ENCODE results near the gene AMOTL1. TPM values are rescaled to one million over a fixed set of nuclear protein-coding genes. Genes with fewer than 3 reads are reported as not detected.

The AMOTL1 gene
- total RNA-seq, 3 donors from 2014 or later, result 6.5 to 94.7 (median 11.3) TPM

DNA sequence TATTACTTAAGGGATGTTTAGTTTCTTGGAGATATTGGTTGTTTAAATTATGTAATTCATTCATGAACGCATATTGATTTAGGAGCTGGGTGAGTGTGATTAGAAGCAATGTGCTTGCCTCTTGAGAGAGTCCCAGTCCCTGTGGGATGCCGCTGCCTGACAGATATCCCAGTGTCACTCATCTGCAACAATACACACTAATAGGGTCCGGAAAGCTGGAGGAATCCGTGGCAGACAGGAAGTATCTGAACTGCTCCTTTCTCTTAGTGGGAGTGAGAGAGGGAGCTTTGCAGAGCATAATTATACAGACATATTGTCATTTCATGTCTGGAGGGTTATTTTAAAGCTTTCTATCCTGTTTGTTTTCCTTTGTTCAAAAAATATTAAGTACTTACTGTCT is 17.4 kb downstream of the AMOTL1 start:
- ATAC-seq (no peak), DNase-seq (no peak)
- intact Hi-C loops (cut with DNase I, micrococcal nuclease), result no loop called here
- no peaks in the 10 kb centered on the region for H3K9me3 ChIP-seq
- H3K4me1 ChIP-seq (ENCODE audit: low read depth), result peaks cover 7% of the 10 kb centered on the region
- no peak for TF ChIP-seq CTCF (IDR thresholded peaks at IDR 0.05)
- no peak overlapping the region for H3K4me3 ChIP-seq
- H3K36me3 ChIP-seq (ENCODE audit: low read depth), result no peaks in the 10 kb centered on the region

GRCh38 chr11:94786264-94787126 is 18.3 kb downstream of the AMOTL1 start:
- peak; percentile 44 for ATAC-seq
- no peak overlapping the region for H3K4me3 ChIP-seq
- intact Hi-C loops (cut with DNase I, micrococcal nuclease), result no loop called here
- no peak for DNase-seq
- peak; percentile 38 for TF ChIP-seq CTCF (IDR thresholded peaks at IDR 0.05)
- no peaks in the 10 kb centered on the region for H3K9me3 ChIP-seq
- H3K36me3 ChIP-seq (ENCODE audit: low read depth), result no peaks in the 10 kb centered on the region
- peaks cover 7% of the 10 kb centered on the region for H3K4me1 ChIP-seq (ENCODE audit: low read depth)

GRCh38 chr11:94787801-94788200 is 19.6 kb downstream of the AMOTL1 start:
- DNase-seq (no peak), ATAC-seq (peak; percentile 40)
- Histone ChIP-seq H3K36me3 (ENCODE audit: low read depth) (no peaks in the 10 kb centered on the region), H3K9me3 (no peaks in the 10 kb centered on the region), H3K4me3 (no peak overlapping the region), H3K4me1 (ENCODE audit: low read depth) (peaks cover 7% of the 10 kb centered on the region)
- intact Hi-C loops (cut with DNase I, micrococcal nuclease), result no loop called here
- TF ChIP-seq CTCF (IDR thresholded peaks at IDR 0.05), result no peak

DNA sequence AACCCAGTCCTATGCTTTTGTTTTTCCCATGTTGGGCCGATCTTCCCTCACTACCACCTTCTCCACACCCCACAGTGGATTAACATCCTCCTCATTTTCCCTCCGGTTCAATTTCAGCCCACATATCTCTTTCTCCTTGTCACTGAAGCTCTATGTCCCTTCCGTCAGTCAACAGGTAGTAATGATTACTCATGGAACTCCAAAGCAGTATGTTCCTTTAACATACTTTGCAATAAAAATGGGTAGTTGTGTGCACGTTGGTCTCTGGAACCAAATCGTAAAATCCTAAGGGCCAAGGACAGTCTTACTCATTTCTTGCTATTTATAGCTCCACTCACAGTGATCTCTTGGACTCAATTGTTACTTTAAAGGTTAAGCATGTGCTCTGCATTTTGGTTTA is 20.2 kb downstream of the AMOTL1 start:
- Histone ChIP-seq H3K36me3 (ENCODE audit: low read depth) (no peaks in the 10 kb centered on the region), H3K4me3 (no peak overlapping the region), H3K4me1 (ENCODE audit: low read depth) (peaks cover 7% of the 10 kb centered on the region), H3K9me3 (no peaks in the 10 kb centered on the region)
- TF ChIP-seq CTCF (IDR thresholded peaks at IDR 0.05), result no peak
- peak; percentile 87 for ATAC-seq
- intact Hi-C loops (cut with DNase I, micrococcal nuclease), result no loop called here
- DNase-seq, result no peak

- no peak for TF ChIP-seq CTCF (IDR thresholded peaks at IDR 0.05)
- Histone ChIP-seq H3K36me3 (ENCODE audit: low read depth) (no peaks in the 10 kb centered on the region), H3K4me1 (ENCODE audit: low read depth) (peaks cover 7% of the 10 kb centered on the region), H3K4me3 (no peak overlapping the region), H3K9me3 (no peaks in the 10 kb centered on the region)
- no peak for ATAC-seq
- intact Hi-C loops (cut with DNase I, micrococcal nuclease), result no loop called here
- no peak for DNase-seq
These were observed 22.0 kb downstream of the AMOTL1 start for GRCh38 chr11:94790197-94790596.
